H9 (cell line): Measurements from ENCODE around the gene VEGFC. TPM values are rescaled to one million over a fixed set of nuclear protein-coding genes. Genes with fewer than 3 reads are reported as not detected.

Experiments used
- DNase-seq: peaks from one replicate; pipeline ENCODE4 v3.0.0-alpha.2; 2017
- H2AFZ ChIP-seq: one replicate; pipeline ENCODE4 v1.6.1; 2013; ENCODE audit warnings: mild to moderate bottlenecking, low read length, control low read depth, moderate library complexity
- H2AK5ac ChIP-seq: 2 replicates; pipeline ENCODE4 v1.6.1; 2013; ENCODE audit warnings: low read length, control low read depth, mixed read lengths; ENCODE audit not compliant: insufficient read length
- H2BK120ac ChIP-seq: one replicate; pipeline ENCODE4 v1.6.1; 2013; ENCODE audit warnings: low read depth, mild to moderate bottlenecking, low read length, control low read depth, inconsistent platforms; ENCODE audit not compliant: poor library complexity, severe bottlenecking
- H2BK12ac ChIP-seq: 2 replicates; pipeline ENCODE4 v1.6.1; 2013; ENCODE audit warnings: low read length, control low read depth, mixed read lengths, low read depth; ENCODE audit not compliant: insufficient read length
- H2BK15ac ChIP-seq: 2 replicates; pipeline ENCODE4 v1.6.1; 2013; ENCODE audit warnings: low read depth, low read length, control low read depth
- H2BK20ac ChIP-seq: one replicate; pipeline ENCODE4 v1.6.1; 2013; ENCODE audit warnings: low read depth, mild to moderate bottlenecking, low read length, control low read depth, inconsistent platforms; ENCODE audit not compliant: poor library complexity, severe bottlenecking
- H2BK5ac ChIP-seq: 2 replicates; pipeline ENCODE4 v1.6.1; 2013; ENCODE audit warnings: low read length, control low read depth, mixed read lengths; ENCODE audit not compliant: insufficient read length
- H3K14ac ChIP-seq: 2 replicates; pipeline ENCODE4 v1.6.1; 2013; ENCODE audit warnings: low read length, control low read depth; ENCODE audit not compliant: insufficient read depth
- H3K18ac ChIP-seq: 2 replicates; pipeline ENCODE4 v1.6.1; 2013; ENCODE audit warnings: low read depth, mild to moderate bottlenecking, mixed read lengths, low read length, control low read depth; ENCODE audit not compliant: insufficient read length
- H3K23ac ChIP-seq: 2 replicates; pipeline ENCODE4 v1.6.1; 2013; ENCODE audit warnings: low read length, control low read depth, mixed read lengths, low read depth; ENCODE audit not compliant: insufficient read length
- H3K23me2 ChIP-seq: 2 replicates; pipeline ENCODE4 v1.6.1; 2013; ENCODE audit warnings: low read depth, mild to moderate bottlenecking, mixed read lengths, low read length, control low read depth; ENCODE audit not compliant: insufficient read length, poor library complexity, severe bottlenecking
- H3K27ac ChIP-seq: 2 replicates; pipeline ENCODE4 v1.5.1; 2013; ENCODE audit warnings: low read length, control low read depth, mixed read lengths, low read depth; ENCODE audit not compliant: insufficient read length
- H3K27me3 ChIP-seq: 2 replicates; pipeline ENCODE4 v1.6.1; 2013; ENCODE audit warnings: low read length, control low read depth, inconsistent platforms; ENCODE audit not compliant: insufficient read depth
- H3K4ac ChIP-seq: 2 replicates; pipeline ENCODE4 v1.6.1; 2013; ENCODE audit warnings: low read depth, mild to moderate bottlenecking, control low read depth, inconsistent platforms, low read length, moderate library complexity
- H3K4me1 ChIP-seq: 2 replicates; pipeline ENCODE4 v1.6.1; 2013; ENCODE audit warnings: low read length, control low read depth, inconsistent platforms; ENCODE audit not compliant: insufficient read depth
- H3K4me2 ChIP-seq: 2 replicates; pipeline ENCODE4 v1.6.1; 2013; ENCODE audit warnings: low read length, control low read depth, mixed read lengths; ENCODE audit not compliant: insufficient read length, insufficient read depth
- H3K56ac ChIP-seq: 2 replicates; pipeline ENCODE4 v1.6.1; 2013; ENCODE audit warnings: low read depth, mild to moderate bottlenecking, mixed read lengths, low read length, control low read depth; ENCODE audit not compliant: insufficient read length
- H3K79me1 ChIP-seq: 2 replicates; pipeline ENCODE4 v1.6.1; 2013; ENCODE audit warnings: low read depth, mild to moderate bottlenecking, moderate library complexity, low read length, control low read depth, inconsistent platforms; ENCODE audit not compliant: insufficient read depth, poor library complexity, severe bottlenecking
- H3K79me2 ChIP-seq: 2 replicates; pipeline ENCODE4 v1.6.1; 2013; ENCODE audit warnings: low read length, control low read depth, inconsistent platforms; ENCODE audit not compliant: insufficient read depth
- H3K9ac ChIP-seq: 2 replicates; pipeline ENCODE4 v1.6.1; 2013; ENCODE audit warnings: low read length, control low read depth, mixed read lengths; ENCODE audit not compliant: insufficient read length; ENCODE audit errors: extremely low read depth
- H3K9me3 ChIP-seq: one replicate; pipeline ENCODE4 v1.6.1; 2013; ENCODE audit warnings: low read depth, low read length, inconsistent platforms; ENCODE audit not compliant: control insufficient read depth
- H3T11ph ChIP-seq: one replicate; pipeline ENCODE4 v1.6.1; 2013; ENCODE audit warnings: mild to moderate bottlenecking, low read length, control low read depth, inconsistent platforms
- H4K20me1 ChIP-seq: one replicate; pipeline ENCODE4 v1.6.1; 2013; ENCODE audit not compliant: control insufficient read depth, insufficient read length, insufficient read depth
- H4K5ac ChIP-seq: 2 replicates; pipeline ENCODE4 v1.6.1; 2013; ENCODE audit warnings: low read depth, mild to moderate bottlenecking, mixed read lengths, low read length, control low read depth; ENCODE audit not compliant: insufficient read length
- H4K8ac ChIP-seq: replicated peaks from 2 replicates; pipeline ENCODE4 v1.6.1; 2013; ENCODE audit warnings: low read length, control low read depth, mixed read lengths, low read depth; ENCODE audit not compliant: insufficient read length
- H4K91ac ChIP-seq: 2 replicates; pipeline ENCODE4 v1.6.1; 2013; ENCODE audit warnings: low read depth, mild to moderate bottlenecking, moderate library complexity, mixed read lengths, low read length, control low read depth; ENCODE audit not compliant: insufficient read length
- H3K27ac Mint-ChIP-seq, 3 experiments: 2 replicates in 2 of 3; 3 replicates in 1 of 3; pipeline ENCODE4 v1.8.0; 2020 to 2021; ENCODE audit warnings: mixed read lengths in 3 of 3, mild to moderate bottlenecking in 1 of 3, moderate library complexity in 1 of 3
- H3K27me3 Mint-ChIP-seq: 2 replicates; pipeline ENCODE4 v1.8.0; 2021; ENCODE audit warnings: low read depth, mild to moderate bottlenecking, moderate library complexity, mixed read lengths
- H3K36me3 Mint-ChIP-seq, 3 experiments: 2 replicates in 2 of 3; 3 replicates in 1 of 3; pipeline ENCODE4 v1.8.0; 2020 to 2021; ENCODE audit warnings: low read depth in 3 of 3, mixed read lengths in 3 of 3; ENCODE audit not compliant: insufficient read depth in 1 of 3
- H3K4me1 Mint-ChIP-seq, 2 experiments: 2 replicates each; pipeline ENCODE4 v1.8.0; 2020; ENCODE audit warnings: mixed read lengths in 2 of 2
- H3K4me3 Mint-ChIP-seq, 2 experiments: 2 replicates in 1 of 2; 3 replicates in 1 of 2; pipeline ENCODE4 v1.8.0; 2020 to 2021; ENCODE audit warnings: mild to moderate bottlenecking in 2 of 2, mixed read lengths in 2 of 2, moderate library complexity in 1 of 2
- H3K9me3 Mint-ChIP-seq, 2 experiments: 2 replicates in 1 of 2; 3 replicates in 1 of 2; pipeline ENCODE4 v1.8.0; 2020; ENCODE audit warnings: mild to moderate bottlenecking in 2 of 2, mixed read lengths in 2 of 2, moderate library complexity in 1 of 2
- CTCF ChIP-seq: fragments of 200-600 bp; sonication (generic); conservative IDR thresholded peaks from 3 replicates; pipeline ENCODE4 v1.8.0; 2021; ENCODE audit warnings: antibody characterized with exemption, mild to moderate bottlenecking
- WGBS: extraction: QIAGEN DNeasy Blood & Tissue Kit; methylation state at CpG from one replicate; pipeline ENCODE4 v1.1.7; 2013; ENCODE audit warnings: missing lambda C conversion rate, low lambda C conversion rate, mixed read lengths; ENCODE audit not compliant: insufficient read length; ENCODE audit errors: extremely low coverage; 5-methylcytosine and 5-hydroxymethylcytosine counted together
- total RNA-seq: library from RNA; stranded (reverse); gene quantifications from 2 replicates; pipeline ENCODE4 v1.2.1, GENCODE V29; 2021

Gene VEGFC
- total RNA-seq, 1 experiment from 2014 or later: 0.46 TPM

GRCh38 chr4:176779421-176779820 lies 13.3 kb downstream of the VEGFC start:
- H3K79me1 ChIP-seq: no peaks in the 10 kb centered on the region
- 100% methylated on average over 1 of the region's 4 CpGs for WGBS
- no peak overlapping the region for H2BK5ac ChIP-seq
- no peak overlapping the region for H2BK12ac ChIP-seq
- H3K4me3 Mint-ChIP-seq: no peak overlapping the region
- H3K18ac ChIP-seq: no peak overlapping the region
- H3K4me1 ChIP-seq: no peaks in the 10 kb centered on the region
- no peaks in the 10 kb centered on the region for H3K27me3 ChIP-seq
- H2BK20ac ChIP-seq: no peak overlapping the region
- no peaks in the 10 kb centered on the region for H3K9me3 ChIP-seq
- H3K36me3 Mint-ChIP-seq: no peaks in the 10 kb centered on the region
- no peak overlapping the region for H4K91ac ChIP-seq
- DNase-seq: no peak
- no peak overlapping the region for H3K23ac ChIP-seq
- H4K20me1 ChIP-seq: no peaks in the 10 kb centered on the region
- H3K27ac ChIP-seq: no peak overlapping the region
- H3K27ac Mint-ChIP-seq: no peak overlapping the region
- H3K27me3 Mint-ChIP-seq: no peaks in the 10 kb centered on the region
- H2BK15ac ChIP-seq: no peak overlapping the region
- H3K23me2 ChIP-seq: no peaks in the 10 kb centered on the region
- no peak overlapping the region for H2BK120ac ChIP-seq
- H3K56ac ChIP-seq: no peak overlapping the region
- H2AK5ac ChIP-seq: no peak overlapping the region
- H3T11ph ChIP-seq: no peak overlapping the region
- no peak overlapping the region for H3K4me2 ChIP-seq
- no peaks in the 10 kb centered on the region for H3K79me2 ChIP-seq
- H3K9me3 Mint-ChIP-seq: no peaks in the 10 kb centered on the region
- H3K9ac ChIP-seq: no peak overlapping the region
- H4K8ac ChIP-seq: no peak overlapping the region
- no peak for TF ChIP-seq CTCF
- H3K14ac ChIP-seq: no peak overlapping the region
- H3K4ac ChIP-seq: no peak overlapping the region
- peaks cover 5 to 6% of the 10 kb centered on the region in 2 experiments; a peak in 2 of 4 replicates for H3K4me1 Mint-ChIP-seq
- H2AFZ ChIP-seq: no peak overlapping the region
- H4K5ac ChIP-seq: no peak overlapping the region
